ENCODE data around the gene AIG1. TPM values are rescaled to one million over a fixed set of nuclear protein-coding genes. Genes with fewer than 3 reads are reported as not detected.

Gene AIG1
- polyA plus RNA-seq, 1 of the 3 experiments (the other 2 are of a cell fraction), result 36.8 TPM

DNA sequence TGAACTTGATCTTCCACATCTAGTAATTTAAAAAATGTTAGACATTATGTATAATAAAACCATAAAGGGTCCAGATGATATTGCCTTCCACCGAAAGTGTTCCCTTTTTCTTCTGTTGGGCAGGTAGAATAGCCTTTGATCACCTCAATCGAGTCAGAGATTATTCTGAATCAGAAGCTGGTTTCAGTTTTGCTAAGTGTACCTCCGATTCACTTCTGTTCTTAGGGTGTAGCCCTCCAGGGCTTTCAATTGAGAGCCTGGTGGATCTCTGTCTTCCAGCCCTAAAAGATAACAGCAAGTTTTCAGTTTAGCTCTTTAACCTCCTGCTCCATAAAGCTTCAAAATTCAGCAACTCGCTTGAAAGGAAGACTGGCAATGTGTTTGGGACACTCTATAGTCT is 21.1 kb upstream of the AIG1 start:
- Histone ChIP-seq H3K79me2 (ENCODE audit: insufficient read depth) (no peaks in the 10 kb centered on the region), H3K27me3 (ENCODE audit: insufficient read depth) (no peaks in the 10 kb centered on the region), H3F3A (replicated peaks; ENCODE audit: insufficient read depth) (no peaks in the 10 kb centered on the region), H3K36me3 (replicated peaks in 1 of 2; ENCODE audit: control insufficient read depth in 1 of 2, insufficient read depth in 2 of 2, low read length in 1 of 2) (no peaks in the 10 kb centered on the region), H3K4me2 (no peak overlapping the region), H3K9me3 (no peaks in the 10 kb centered on the region), H2AFZ (ENCODE audit: low read depth) (no peak overlapping the region), H4K20me1 (ENCODE audit: insufficient read depth) (no peaks in the 10 kb centered on the region), H3K4me1 (ENCODE audit: control insufficient read depth in 1 of 2, insufficient read depth in 2 of 2, low read depth in 1 of 2, low read length in 1 of 2) (no peaks in the 10 kb centered on the region), H3K9ac (no peak overlapping the region), H3K27ac (ENCODE audit: low read depth in 2 of 2, low read length in 1 of 2) (no peak overlapping the region), H3K9me2 (no peaks in the 10 kb centered on the region), H3K4me3 (ENCODE audit: low read depth in 2 of 2, low read length in 1 of 2) (no peak overlapping the region)
- ChIA-PET CTCF (no interaction called here), POLR2A (no interaction called here)
- WGBS (ENCODE audit: low lambda C conversion rate), result 66% methylated on average over 4 of the region's 4 CpGs
- DNase-seq, result no peak
- TF ChIP-seq RCOR1 (IDR thresholded peaks at IDR 0.05; ENCODE audit: low read length), result no peak
- no peak for TF ChIP-seq FOXM1 (IDR thresholded peaks at IDR 0.05; ENCODE audit: low read depth)
- no peak for TF ChIP-seq YY1 (IDR thresholded peaks at IDR 0.05; ENCODE audit: low read depth)
- no peak for TF ChIP-seq RFX5 (IDR thresholded peaks at IDR 0.05; ENCODE audit: low read length)
- TF ChIP-seq SMC3 (IDR thresholded peaks at IDR 0.05; ENCODE audit: low read depth, low read length), result no peak
- no peak for TF ChIP-seq SIN3A (IDR thresholded peaks at IDR 0.05; ENCODE audit: borderline replicate concordance, low read depth, low read length)
- TF ChIP-seq, protein P1, sequence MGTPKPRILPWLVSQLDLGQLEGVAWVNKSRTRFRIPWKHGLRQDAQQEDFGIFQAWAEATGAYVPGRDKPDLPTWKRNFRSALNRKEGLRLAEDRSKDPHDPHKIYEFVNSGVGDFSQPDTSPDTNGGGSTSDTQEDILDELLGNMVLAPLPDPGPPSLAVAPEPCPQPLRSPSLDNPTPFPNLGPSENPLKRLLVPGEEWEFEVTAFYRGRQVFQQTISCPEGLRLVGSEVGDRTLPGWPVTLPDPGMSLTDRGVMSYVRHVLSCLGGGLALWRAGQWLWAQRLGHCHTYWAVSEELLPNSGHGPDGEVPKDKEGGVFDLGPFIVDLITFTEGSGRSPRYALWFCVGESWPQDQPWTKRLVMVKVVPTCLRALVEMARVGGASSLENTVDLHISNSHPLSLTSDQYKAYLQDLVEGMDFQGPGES (IDR thresholded peaks at IDR 0.05; ENCODE audit: low read depth, low read length), result no peak
- no peak for TF ChIP-seq REST (IDR thresholded peaks at IDR 0.05; ENCODE audit: low read depth, low read length)
- TF ChIP-seq EP300 (IDR thresholded peaks at IDR 0.05; ENCODE audit: borderline replicate concordance in 1 of 2, low read depth in 1 of 2, low read length in 1 of 2), result no peak
- no peak for TF ChIP-seq TEAD4 (IDR thresholded peaks at IDR 0.05; ENCODE audit: borderline replicate concordance, insufficient read depth)
- TF ChIP-seq CTCF (IDR thresholded peaks at IDR 0.05), result no peak
- no peak for TF ChIP-seq FOXJ3 (CRISPR knock-in tag; IDR thresholded peaks at IDR 0.05)
- TF ChIP-seq GATA2 (CRISPR knock-in tag; IDR thresholded peaks at IDR 0.05), result no peak
- no peak for TF ChIP-seq NFIC (IDR thresholded peaks at IDR 0.05; ENCODE audit: borderline replicate concordance)
- no peak for TF ChIP-seq TAF1 (IDR thresholded peaks at IDR 0.05; ENCODE audit: borderline replicate concordance, low read depth, low read length)
- no peak for TF ChIP-seq USF1 (IDR thresholded peaks at IDR 0.05; ENCODE audit: borderline replicate concordance, low read depth)
- no peak for TF ChIP-seq RAD21 (IDR thresholded peaks at IDR 0.05; ENCODE audit: low read length)
- TF ChIP-seq NRF1 (IDR thresholded peaks at IDR 0.05; ENCODE audit: low read depth, low read length), result no peak
- TF ChIP-seq, protein P2, sequence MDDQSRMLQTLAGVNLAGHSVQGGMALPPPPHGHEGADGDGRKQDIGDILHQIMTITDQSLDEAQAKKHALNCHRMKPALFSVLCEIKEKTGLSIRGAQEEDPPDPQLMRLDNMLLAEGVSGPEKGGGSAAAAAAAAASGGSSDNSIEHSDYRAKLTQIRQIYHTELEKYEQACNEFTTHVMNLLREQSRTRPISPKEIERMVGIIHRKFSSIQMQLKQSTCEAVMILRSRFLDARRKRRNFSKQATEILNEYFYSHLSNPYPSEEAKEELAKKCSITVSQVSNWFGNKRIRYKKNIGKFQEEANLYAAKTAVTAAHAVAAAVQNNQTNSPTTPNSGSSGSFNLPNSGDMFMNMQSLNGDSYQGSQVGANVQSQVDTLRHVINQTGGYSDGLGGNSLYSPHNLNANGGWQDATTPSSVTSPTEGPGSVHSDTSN (IDR thresholded peaks at IDR 0.05), result no peak
